Measurements from ENCODE around the gene RGS7.

DNA sequence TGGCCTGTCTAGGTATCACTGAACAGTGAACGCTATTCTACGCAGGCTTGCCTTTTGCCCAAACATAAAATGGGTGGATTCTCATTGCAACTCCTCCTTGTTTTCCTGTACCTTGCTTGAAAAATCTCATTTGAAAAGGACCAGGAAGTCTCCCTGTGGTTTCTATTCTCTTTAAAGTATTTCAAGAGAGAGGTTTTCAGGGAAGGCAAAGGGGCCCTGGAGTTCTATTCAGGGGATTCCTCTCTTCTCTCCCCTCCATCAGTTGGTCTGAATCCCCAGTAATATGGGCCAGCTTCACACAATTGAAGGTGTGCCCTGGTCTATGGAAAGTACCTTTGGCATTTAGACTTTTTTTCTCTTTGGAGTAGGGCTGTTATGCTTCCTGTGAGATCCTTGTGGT, 311.3 kb downstream of the RGS7 start:
- TF ChIP-seq POLR2A (IDR thresholded peaks at IDR 0.05) = no peak
- TF ChIP-seq, protein P1, sequence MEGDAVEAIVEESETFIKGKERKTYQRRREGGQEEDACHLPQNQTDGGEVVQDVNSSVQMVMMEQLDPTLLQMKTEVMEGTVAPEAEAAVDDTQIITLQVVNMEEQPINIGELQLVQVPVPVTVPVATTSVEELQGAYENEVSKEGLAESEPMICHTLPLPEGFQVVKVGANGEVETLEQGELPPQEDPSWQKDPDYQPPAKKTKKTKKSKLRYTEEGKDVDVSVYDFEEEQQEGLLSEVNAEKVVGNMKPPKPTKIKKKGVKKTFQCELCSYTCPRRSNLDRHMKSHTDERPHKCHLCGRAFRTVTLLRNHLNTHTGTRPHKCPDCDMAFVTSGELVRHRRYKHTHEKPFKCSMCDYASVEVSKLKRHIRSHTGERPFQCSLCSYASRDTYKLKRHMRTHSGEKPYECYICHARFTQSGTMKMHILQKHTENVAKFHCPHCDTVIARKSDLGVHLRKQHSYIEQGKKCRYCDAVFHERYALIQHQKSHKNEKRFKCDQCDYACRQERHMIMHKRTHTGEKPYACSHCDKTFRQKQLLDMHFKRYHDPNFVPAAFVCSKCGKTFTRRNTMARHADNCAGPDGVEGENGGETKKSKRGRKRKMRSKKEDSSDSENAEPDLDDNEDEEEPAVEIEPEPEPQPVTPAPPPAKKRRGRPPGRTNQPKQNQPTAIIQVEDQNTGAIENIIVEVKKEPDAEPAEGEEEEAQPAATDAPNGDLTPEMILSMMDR (IDR thresholded peaks at IDR 0.05) = no peak

Data from Peyer's patch (tissue), 4 donors.